ENCODE results near the gene FALEC.

Gene FALEC

DNA sequence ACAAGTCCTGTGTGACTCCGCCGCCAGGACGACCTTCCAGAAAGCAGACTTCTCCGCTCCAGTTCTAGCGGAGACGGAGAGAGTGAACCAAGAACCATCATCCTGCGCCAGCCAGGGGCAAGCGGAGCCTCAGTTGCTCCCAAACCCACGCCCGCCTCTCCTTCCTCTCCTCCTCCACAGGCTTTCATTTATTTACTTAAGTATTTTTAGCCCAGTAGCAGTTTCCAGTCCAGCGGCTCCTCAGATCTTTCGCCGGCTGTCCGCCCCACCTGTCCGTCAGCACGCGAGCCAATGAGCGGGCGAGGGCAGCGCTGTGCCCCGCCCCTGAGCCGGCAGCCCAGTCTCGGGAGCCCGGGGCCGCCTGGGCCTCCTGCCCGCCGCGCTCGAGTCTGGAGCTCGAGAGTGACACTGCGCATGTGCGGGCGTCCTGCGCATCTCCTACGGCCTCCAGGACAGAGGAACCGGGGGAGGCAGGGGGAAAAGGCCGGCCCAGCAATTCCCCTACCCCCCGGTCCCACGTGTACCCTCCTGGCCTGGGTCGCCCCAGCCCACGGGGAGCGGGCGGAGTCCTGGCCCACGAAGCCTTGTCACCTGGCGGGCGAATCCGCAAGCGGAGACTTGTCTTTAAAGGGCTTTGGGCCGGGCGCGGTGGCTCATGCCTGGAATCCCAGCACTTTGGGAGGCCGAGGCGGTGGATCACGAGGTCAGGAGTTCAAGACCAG, at the start of gene FALEC:
Gene FALEC, plus strand, starts transcription at position 425 of the 722 bp plus-strand sequence.
- DNase-seq: peak; percentile 95

DNA sequence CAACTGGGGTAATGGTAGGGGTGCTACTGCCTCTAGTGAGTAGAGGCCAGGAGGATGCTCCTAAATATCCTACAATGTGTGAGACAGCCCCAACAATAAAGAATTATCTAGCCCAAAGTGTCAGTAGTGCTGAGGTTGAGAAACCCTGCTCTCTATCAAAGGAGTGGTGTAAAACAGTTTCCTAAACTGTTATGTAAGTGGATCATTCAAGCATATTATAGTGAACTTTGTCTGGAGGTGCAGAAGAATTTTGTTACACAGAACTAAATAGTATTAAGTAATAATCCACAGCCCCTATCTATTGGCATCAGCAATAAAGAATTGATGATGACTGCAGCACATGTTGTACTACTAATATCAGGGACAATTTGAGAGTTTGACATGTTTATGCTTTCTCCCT, 48.6 kb upstream of the FALEC start:
- no peak for DNase-seq

DNA sequence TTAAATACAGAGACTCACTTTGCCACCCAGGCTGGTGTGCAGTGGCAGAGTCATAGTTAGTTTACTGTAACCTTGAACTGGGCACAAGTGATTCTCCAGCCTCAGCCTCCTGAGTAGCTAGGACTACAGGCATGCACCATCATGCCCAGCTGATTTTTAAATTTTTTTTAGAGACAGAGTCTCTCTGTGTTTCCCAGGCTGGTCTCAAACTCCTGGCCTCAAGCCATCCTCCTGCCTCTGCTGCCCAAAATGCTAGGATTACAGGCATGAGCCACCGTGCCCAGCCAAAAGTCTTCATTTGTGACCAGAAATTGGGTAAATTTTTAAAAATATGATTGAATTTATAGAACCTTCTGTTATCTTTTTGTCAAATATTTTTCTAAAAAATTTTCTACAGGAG, 46.3 kb upstream of the FALEC start:
- no peak for DNase-seq

DNA sequence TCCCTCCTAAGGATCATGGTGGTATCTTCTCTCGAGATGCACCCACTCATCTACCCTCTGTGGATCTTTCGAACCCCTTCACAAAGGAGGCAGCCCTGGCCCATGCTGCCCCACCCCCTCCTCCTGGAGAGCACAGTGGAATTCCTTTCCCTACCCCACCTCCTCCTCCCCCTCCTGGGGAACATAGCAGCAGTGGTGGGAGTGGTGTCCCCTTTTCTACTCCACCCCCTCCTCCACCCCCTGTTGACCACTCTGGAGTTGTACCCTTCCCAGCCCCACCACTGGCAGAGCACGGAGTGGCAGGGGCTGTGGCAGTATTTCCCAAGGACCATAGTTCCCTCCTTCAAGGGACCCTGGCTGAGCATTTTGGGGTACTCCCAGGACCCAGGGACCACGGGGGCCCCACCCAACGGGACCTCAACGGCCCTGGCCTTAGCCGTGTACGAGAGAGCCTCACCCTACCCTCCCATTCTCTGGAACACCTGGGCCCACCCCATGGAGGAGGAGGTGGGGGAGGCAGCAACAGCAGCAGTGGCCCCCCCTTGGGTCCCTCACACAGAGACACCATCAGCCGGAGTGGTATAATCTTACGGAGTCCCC, 42.9 kb upstream of the FALEC start:
- DNase-seq: peak; percentile 43

- no peak for DNase-seq
These were observed 41.9 kb upstream of the FALEC start for GRCh38 chr1:150473659-150474058.

DNA sequence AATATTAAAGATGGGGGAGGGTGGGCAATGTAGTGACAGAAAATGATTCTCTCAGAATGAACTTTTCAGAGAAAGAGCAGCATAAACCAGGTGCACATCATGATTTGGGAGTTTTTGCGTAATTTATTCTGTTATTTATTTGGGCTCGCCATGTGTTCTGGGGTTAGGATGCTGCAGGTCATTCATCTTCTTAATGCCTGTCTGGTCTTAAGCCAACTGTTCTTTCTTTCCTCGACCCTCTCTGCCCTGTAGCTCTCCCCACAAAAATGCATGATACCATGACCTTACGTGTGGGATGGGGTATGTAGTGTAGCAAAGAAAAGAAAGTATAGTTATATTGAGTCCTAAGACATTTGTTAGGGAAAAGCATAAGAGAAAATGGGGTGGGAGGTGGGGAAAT, 40.7 kb upstream of the FALEC start:
- no peak for DNase-seq

DNA sequence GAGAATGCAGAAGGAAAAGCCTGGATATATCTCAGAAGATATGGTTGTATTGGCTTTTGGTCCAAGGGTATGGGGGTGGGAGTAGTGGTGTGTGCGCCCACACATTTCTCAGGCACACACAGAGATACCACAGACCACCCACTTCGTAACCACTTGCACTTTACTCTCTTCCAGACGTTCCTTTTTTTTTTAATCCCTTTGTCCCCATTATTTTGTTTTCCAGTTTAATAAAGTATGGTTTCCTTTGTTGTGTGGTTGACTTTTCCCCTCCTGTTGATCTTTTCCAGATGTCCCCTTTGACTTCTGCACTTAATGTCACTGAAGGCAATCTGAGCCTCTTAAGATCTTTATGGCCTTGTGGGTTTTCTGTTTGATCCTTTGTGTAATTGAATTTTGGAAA, 38.8 kb upstream of the FALEC start:
- no peak for DNase-seq

DNA sequence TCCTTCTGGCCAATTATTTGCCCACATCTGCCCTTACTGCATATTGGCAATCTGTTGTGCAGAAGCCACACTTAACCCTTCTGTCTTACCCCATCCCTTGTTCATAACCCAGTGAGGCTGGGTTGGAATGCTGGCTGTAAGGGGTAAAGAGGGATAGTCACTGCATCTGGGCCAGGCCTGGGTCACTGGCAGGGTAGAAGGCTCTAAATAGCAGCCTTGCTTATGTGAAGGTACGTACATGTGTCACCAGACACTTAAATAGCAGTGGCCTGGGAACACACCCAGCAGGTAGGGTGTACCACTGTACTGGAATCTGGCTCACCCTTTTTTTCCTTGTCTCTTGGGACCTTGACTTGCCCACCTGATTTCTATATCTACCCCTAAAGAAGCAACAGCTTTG, 38.2 kb upstream of the FALEC start:
- no peak for DNase-seq

DNA sequence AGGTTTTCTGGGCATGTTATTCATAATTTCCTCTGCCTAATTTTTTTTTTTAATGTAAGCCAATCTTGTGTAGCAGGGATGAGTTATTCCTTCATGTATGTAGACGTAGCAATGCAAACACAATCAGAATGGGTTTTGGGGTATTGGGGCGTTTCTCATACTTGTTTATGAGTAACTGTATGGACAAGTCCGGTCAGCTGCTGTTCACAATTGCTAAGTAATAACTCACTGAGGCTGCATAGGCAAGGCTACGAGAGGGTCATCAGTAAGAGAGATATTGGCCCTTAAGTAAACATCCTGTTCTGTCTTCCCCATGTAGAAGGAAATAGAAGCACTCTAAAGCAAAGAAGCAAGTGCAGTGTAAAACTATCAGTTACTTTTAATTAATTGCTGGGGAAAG, 37.8 kb upstream of the FALEC start:
- no peak for DNase-seq

GRCh38 chr1:150479370-150479769, 36.2 kb upstream of the FALEC start:
- DNase-seq: no peak

DNA sequence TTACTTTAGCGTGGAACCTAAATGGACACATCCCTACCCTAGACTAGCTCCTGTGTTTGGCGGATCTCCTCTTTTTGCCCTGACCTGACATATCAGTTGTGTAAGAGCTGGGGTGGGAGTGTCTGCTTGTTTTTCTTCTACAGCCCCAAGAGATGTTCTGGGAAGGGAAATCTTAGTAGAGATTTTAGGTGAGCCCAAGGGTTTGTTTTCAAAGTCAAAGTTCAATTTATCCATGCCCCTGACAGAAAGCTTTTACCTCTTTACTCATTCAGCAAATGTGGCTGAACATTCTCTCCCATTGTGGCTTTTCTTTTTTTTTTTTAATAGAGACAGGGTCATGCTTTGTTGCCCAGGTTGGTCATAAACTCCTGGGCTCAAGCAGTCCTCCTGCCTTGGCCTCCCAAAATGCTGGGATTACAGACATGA, 35.6 kb upstream of the FALEC start:
- DNase-seq: no peak

- DNase-seq: no peak
These were observed 31.1 kb upstream of the FALEC start for GRCh38 chr1:150484431-150484830.

GRCh38 chr1:150484861-150485260, 30.7 kb upstream of the FALEC start:
- no peak for DNase-seq

- DNase-seq: peak; percentile 92
These were observed 28.4 kb upstream of the FALEC start, which contains the start of gene TARS2 for GRCh38 chr1:150486966-150487762. TARS2 (plus strand) TSS chr1:150487419; CDS start chr1:150487451, 32 bp downstream.

GRCh38 chr1:150487763-150488115, 27.8 kb upstream of the FALEC start:
- no peak for DNase-seq

- no peak for DNase-seq
These were observed 22.4 kb upstream of the FALEC start for GRCh38 chr1:150493175-150493574.

GRCh38 chr1:150498342-150498741, 17.2 kb upstream of the FALEC start:
- DNase-seq: no peak

- no peak for DNase-seq
These were observed 10.1 kb upstream of the FALEC start for GRCh38 chr1:150505431-150505830.

DNA sequence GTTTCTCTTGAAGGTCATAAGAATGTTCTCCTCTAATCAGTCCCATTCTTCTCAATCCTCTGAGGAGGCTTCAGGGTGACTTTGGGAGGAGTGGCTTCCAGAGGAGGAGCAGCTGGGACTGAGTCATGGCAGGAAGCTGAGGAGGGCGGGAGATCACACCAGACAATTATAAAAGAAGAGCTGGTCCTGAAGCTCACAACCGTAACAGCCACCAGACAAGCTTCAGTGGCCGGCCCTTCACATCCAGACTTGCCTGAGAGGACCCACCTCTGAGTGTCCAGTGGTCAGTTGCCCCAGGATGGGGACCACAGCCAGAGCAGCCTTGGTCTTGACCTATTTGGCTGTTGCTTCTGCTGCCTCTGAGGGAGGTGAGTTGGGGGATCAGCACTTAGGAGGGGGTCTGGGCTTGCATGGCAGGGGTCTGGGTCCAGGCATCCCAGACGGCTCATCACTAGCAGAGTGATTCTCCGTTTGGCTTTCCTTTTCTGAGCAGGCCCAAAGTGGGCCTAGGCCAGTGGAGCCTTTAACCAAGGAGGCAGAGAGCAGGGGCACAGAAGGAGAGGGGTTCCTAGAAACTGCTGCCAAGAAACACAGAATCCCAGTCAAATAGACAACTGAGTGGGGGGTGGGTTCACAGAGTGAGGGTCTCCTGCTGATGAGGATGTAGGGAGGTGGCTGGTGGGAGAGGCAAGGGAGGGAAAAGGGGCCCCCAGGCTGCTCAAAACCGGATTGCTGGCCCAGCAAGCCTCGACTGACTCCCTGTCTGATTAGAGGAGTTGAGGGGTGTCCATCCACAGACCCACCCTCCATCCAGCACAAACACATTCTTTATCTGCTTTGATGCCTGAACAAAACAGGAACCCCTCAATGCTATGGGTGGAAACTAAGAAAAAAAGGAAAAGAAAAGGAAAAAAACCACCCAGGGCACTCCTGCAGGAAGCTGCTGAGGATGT, 7.4 kb upstream of the FALEC start, which contains the start of gene ECM1:
Gene ECM1, plus strand, starts transcription at position 198 of the 953 bp plus-strand sequence. Its CDS starts 101 bp downstream, at position 299.
- DNase-seq: no peak

GRCh38 chr1:150508982-150509381, 6.6 kb upstream of the FALEC start:
- no peak for DNase-seq

DNA sequence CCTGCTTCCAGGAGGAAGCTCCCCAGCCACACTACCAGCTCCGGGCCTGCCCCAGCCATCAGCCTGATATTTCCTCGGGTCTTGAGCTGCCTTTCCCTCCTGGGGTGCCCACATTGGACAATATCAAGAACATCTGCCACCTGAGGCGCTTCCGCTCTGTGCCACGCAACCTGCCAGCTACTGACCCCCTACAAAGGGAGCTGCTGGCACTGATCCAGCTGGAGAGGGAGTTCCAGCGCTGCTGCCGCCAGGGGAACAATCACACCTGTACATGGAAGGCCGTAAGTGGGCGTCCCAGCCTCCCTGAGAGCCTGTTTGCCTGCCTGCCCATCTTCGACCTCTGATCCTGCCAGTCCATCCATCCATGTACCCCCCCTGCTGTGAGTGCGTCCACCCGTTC, 4.0 kb upstream of the FALEC start:
- DNase-seq: no peak

DNA sequence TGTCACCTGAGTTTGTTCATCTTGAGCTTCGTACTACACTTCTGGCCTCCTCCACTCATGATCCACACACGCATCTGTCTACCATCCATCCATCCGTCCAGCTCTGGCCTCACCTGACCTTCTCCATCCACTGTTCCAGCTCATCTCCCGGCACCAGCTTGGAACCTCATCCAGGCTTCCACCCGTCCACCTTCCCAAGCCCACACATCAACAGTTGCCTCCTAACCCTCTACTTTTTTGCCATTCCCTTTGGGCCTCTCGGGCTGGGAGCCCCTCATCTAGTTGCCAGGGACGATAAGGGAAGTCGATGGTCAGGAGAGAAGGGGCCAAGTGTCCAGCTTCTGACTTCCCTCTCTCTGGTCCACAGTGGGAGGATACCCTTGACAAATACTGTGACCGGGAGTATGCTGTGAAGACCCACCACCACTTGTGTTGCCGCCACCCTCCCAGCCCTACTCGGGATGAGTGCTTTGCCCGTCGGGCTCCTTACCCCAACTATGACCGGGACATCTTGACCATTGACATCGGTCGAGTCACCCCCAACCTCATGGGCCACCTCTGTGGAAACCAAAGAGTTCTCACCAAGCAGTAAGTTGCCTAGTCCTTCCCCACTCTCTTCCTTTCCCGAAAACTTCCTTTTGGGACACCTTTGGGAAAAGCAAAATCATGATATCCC, 3.4 kb upstream of the FALEC start:
- no peak for DNase-seq
